ENCODE data around the gene CDK14. TPM values are rescaled to one million over a fixed set of nuclear protein-coding genes. Genes with fewer than 3 reads are reported as not detected.

Gene CDK14
- total RNA-seq, 1 experiment from 2014 or later: 57.9 TPM

DNA sequence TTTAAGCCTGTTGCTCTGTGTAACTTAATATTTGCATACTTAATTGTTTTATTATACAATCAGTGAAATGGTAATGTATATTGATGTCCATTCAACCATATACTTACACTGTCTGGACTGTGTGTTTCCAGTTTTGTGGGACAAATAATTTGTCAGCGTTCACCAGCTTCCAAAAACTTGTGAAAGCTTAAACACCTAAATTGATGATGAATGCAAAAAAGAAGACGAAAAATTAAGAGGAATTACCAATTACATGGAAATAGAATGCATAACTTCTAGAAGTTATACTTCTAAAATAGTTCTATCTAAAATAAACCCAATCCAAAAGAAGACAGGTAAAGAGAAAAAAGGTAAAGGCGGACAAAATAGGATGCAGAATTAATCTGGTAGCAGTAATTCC is 513.1 kb downstream of the CDK14 start:
- H3K9me3 Mint-ChIP-seq: no peaks in the 10 kb centered on the region
- ATAC-seq (no peak), DNase-seq (ENCODE audit: low spot score) (no peak)
- no peaks in the 10 kb centered on the region for H3K4me1 Mint-ChIP-seq
- POLR2A ChIA-PET: no interaction called here
- TF ChIP-seq, protein P1, sequence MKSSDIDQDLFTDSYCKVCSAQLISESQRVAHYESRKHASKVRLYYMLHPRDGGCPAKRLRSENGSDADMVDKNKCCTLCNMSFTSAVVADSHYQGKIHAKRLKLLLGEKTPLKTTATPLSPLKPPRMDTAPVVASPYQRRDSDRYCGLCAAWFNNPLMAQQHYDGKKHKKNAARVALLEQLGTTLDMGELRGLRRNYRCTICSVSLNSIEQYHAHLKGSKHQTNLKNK (CRISPR knock-in tag; IDR thresholded peaks at IDR 0.05): no peak
- TF ChIP-seq ZNF416 (CRISPR knock-in tag; IDR thresholded peaks at IDR 0.05): no peak
- TF ChIP-seq, protein P2, sequence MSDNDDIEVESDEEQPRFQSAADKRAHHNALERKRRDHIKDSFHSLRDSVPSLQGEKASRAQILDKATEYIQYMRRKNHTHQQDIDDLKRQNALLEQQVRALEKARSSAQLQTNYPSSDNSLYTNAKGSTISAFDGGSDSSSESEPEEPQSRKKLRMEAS (CRISPR knock-in tag; IDR thresholded peaks at IDR 0.05): no peak
- no peak for TF ChIP-seq NR3C1 (CRISPR knock-in tag; conservative IDR thresholded peaks at IDR 0.05; ENCODE audit: low read depth)
- H3K36me3 Mint-ChIP-seq: peaks cover 3% of the 10 kb centered on the region; the same call in 1 of the 2 replicates
- H3K27ac Mint-ChIP-seq: no peak overlapping the region
- H3K4me3 Mint-ChIP-seq: no peak overlapping the region
- CTCF ChIA-PET: no interaction called here
- no peaks in the 10 kb centered on the region for H3K27me3 Mint-ChIP-seq (ENCODE audit: low read depth)

DNA sequence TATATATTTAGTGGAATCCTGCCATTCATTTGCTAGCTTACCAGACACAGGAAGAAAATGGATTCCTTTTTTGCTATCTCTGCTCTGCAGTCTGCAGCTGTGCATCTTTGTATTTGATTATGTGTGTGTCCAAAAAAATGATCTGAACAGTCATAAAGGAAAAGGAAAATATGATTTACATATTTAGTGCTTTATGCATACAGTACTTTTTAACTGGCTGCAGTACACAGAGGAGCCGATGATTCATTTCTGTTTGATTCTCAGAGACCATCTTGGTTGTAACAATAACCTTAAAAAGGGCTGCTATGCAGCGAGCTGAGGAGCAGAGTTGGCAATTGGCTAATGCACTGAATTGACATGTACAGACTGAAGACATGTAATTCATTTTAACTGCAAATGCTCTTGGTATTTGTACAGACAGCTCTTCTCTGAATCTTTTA is 516.8 kb downstream of the CDK14 start:
- Mint-ChIP-seq H3K36me3 (peaks cover 3% of the 10 kb centered on the region; the same call in 1 of the 2 replicates), H3K9me3 (no peaks in the 10 kb centered on the region), H3K4me1 (no peaks in the 10 kb centered on the region), H3K27me3 (ENCODE audit: low read depth) (no peaks in the 10 kb centered on the region), H3K27ac (no peak overlapping the region), H3K4me3 (no peak overlapping the region)
- DNase-seq (ENCODE audit: low spot score): no peak
- no peak for TF ChIP-seq KAT7 (CRISPR knock-in tag; IDR thresholded peaks at IDR 0.05; ENCODE audit: borderline replicate concordance)
- TF ChIP-seq ZNF263 (CRISPR knock-in tag; IDR thresholded peaks at IDR 0.05; ENCODE audit: low read depth): no peak
- no peak for TF ChIP-seq ZNF232 (CRISPR knock-in tag; IDR thresholded peaks at IDR 0.05)
- TF ChIP-seq, protein P1 (CRISPR knock-in tag; IDR thresholded peaks at IDR 0.05): no peak
- TF ChIP-seq NR3C1 (CRISPR knock-in tag; conservative IDR thresholded peaks at IDR 0.05; ENCODE audit: low read depth): no peak
- POLR2A ChIA-PET: no interaction called here
- CTCF ChIA-PET: interaction anchor here (1.1 kb wide), 1 partner anchor 23 kb away, joined by 3 read pairs; no protein-coding TSS in a partner anchor
- no peak for ATAC-seq

DNA sequence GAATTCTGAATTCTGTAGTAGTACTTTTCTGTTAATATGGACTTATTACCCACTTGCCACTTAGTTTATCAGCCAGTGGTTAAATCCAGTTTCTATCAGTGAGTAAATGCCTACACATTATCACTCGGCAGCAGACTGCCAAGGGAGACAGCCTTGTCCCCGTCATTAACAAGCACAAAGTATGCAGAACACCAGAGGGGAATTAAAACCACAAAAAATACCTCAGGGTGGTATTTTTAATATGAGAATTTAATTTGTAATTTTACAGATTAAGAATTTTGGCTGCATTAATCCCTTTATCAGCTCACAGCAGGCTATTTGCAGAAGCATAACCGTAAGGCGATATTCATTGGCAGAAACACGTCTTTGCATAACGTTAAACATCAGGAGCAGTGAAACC is 518.1 kb downstream of the CDK14 start:
- POLR2A ChIA-PET: no interaction called here
- no peaks in the 10 kb centered on the region for H3K27me3 Mint-ChIP-seq (ENCODE audit: low read depth)
- ATAC-seq: no peak

More for the DNA sequence above, 518.1 kb downstream of the CDK14 start:
- peaks cover 3% of the 10 kb centered on the region; the same call in 1 of the 2 replicates for H3K36me3 Mint-ChIP-seq
- CTCF ChIA-PET: no interaction called here
- H3K4me1 Mint-ChIP-seq: no peaks in the 10 kb centered on the region
- no peak overlapping the region for H3K27ac Mint-ChIP-seq
- no peak overlapping the region for H3K4me3 Mint-ChIP-seq
- H3K9me3 Mint-ChIP-seq: no peaks in the 10 kb centered on the region
- no peak for TF ChIP-seq ZNF232 (CRISPR knock-in tag; IDR thresholded peaks at IDR 0.05)
- TF ChIP-seq, protein P3, sequence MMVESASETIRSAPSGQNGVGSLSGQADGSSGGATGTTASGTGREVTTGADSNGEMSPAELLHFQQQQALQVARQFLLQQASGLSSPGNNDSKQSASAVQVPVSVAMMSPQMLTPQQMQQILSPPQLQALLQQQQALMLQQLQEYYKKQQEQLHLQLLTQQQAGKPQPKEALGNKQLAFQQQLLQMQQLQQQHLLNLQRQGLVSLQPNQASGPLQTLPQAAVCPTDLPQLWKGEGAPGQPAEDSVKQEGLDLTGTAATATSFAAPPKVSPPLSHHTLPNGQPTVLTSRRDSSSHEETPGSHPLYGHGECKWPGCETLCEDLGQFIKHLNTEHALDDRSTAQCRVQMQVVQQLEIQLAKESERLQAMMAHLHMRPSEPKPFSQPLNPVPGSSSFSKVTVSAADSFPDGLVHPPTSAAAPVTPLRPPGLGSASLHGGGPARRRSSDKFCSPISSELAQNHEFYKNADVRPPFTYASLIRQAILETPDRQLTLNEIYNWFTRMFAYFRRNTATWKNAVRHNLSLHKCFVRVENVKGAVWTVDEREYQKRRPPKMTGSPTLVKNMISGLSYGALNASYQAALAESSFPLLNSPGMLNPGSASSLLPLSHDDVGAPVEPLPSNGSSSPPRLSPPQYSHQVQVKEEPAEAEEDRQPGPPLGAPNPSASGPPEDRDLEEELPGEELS (CRISPR knock-in tag; IDR thresholded peaks at IDR 0.05): no peak
- TF ChIP-seq, protein P4, sequence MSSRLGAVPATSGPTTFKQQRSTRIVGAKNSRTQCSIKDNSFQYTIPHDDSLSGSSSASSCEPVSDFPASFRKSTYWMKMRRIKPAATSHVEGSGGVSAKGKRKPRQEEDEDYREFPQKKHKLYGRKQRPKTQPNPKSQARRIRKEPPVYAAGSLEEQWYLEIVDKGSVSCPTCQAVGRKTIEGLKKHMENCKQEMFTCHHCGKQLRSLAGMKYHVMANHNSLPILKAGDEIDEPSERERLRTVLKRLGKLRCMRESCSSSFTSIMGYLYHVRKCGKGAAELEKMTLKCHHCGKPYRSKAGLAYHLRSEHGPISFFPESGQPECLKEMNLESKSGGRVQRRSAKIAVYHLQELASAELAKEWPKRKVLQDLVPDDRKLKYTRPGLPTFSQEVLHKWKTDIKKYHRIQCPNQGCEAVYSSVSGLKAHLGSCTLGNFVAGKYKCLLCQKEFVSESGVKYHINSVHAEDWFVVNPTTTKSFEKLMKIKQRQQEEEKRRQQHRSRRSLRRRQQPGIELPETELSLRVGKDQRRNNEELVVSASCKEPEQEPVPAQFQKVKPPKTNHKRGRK (CRISPR knock-in tag; IDR thresholded peaks at IDR 0.05; ENCODE audit: borderline replicate concordance): no peak
- no peak for TF ChIP-seq ZNF138 (CRISPR knock-in tag; conservative IDR thresholded peaks at IDR 0.05)
- no peak for TF ChIP-seq ZNF423 (CRISPR knock-in tag; IDR thresholded peaks at IDR 0.05)
- TF ChIP-seq NR3C1 (CRISPR knock-in tag; conservative IDR thresholded peaks at IDR 0.05; ENCODE audit: low read depth): no peak
- TF ChIP-seq, protein P5, sequence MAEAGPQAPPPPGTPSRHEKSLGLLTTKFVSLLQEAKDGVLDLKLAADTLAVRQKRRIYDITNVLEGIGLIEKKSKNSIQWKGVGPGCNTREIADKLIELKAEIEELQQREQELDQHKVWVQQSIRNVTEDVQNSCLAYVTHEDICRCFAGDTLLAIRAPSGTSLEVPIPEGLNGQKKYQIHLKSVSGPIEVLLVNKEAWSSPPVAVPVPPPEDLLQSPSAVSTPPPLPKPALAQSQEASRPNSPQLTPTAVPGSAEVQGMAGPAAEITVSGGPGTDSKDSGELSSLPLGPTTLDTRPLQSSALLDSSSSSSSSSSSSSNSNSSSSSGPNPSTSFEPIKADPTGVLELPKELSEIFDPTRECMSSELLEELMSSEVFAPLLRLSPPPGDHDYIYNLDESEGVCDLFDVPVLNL (CRISPR knock-in tag; IDR thresholded peaks at IDR 0.05; ENCODE audit: borderline replicate concordance, low read depth): no peak
- TF ChIP-seq ELF4 (CRISPR knock-in tag; IDR thresholded peaks at IDR 0.05; ENCODE audit: low read depth): no peak
- TF ChIP-seq, protein P6, sequence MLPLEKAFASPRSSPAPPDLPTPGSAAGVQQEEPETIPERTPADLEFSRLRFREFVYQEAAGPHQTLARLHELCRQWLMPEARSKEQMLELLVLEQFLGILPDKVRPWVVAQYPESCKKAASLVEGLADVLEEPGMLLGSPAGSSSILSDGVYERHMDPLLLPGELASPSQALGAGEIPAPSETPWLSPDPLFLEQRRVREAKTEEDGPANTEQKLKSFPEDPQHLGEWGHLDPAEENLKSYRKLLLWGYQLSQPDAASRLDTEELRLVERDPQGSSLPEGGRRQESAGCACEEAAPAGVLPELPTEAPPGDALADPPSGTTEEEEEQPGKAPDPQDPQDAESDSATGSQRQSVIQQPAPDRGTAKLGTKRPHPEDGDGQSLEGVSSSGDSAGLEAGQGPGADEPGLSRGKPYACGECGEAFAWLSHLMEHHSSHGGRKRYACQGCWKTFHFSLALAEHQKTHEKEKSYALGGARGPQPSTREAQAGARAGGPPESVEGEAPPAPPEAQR (CRISPR knock-in tag; IDR thresholded peaks at IDR 0.05): no peak
- no peak for TF ChIP-seq ZNF317 (CRISPR knock-in tag; IDR thresholded peaks at IDR 0.05; ENCODE audit: borderline replicate concordance, low read depth)
- no peak for TF ChIP-seq ZNF416 (CRISPR knock-in tag; IDR thresholded peaks at IDR 0.05)
- no peak for TF ChIP-seq TEAD4 (CRISPR knock-in tag; IDR thresholded peaks at IDR 0.05)
- TF ChIP-seq, protein P7, sequence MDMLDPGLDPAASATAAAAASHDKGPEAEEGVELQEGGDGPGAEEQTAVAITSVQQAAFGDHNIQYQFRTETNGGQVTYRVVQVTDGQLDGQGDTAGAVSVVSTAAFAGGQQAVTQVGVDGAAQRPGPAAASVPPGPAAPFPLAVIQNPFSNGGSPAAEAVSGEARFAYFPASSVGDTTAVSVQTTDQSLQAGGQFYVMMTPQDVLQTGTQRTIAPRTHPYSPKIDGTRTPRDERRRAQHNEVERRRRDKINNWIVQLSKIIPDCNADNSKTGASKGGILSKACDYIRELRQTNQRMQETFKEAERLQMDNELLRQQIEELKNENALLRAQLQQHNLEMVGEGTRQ (CRISPR knock-in tag; IDR thresholded peaks at IDR 0.05): no peak
- TF ChIP-seq MXD4 (CRISPR knock-in tag; IDR thresholded peaks at IDR 0.05; ENCODE audit: borderline replicate concordance): no peak
- TF ChIP-seq, protein P8, sequence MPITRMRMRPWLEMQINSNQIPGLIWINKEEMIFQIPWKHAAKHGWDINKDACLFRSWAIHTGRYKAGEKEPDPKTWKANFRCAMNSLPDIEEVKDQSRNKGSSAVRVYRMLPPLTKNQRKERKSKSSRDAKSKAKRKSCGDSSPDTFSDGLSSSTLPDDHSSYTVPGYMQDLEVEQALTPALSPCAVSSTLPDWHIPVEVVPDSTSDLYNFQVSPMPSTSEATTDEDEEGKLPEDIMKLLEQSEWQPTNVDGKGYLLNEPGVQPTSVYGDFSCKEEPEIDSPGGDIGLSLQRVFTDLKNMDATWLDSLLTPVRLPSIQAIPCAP (CRISPR knock-in tag; IDR thresholded peaks at IDR 0.05): no peak
- no peak for DNase-seq (ENCODE audit: low spot score)
